HG03354 (cell line): ENCODE measurements around the gene GPR173.

Source experiments
- ATAC-seq: cut with Tn5 transposase; IDR thresholded peaks from one replicate; pipeline ENCODE4 v1.9.1; 2021; ENCODE audit warnings: mild to moderate bottlenecking; ENCODE audit not compliant: unreplicated experiment, poor library complexity, severe bottlenecking

The GPR173 gene

GRCh38 chrX:53065104-53065503, 16.5 kb downstream of the GPR173 start:
- ATAC-seq = no peak

- no peak for ATAC-seq
Observed at GRCh38 chrX:53071064-53071463, 22.5 kb downstream of the GPR173 start.

DNA sequence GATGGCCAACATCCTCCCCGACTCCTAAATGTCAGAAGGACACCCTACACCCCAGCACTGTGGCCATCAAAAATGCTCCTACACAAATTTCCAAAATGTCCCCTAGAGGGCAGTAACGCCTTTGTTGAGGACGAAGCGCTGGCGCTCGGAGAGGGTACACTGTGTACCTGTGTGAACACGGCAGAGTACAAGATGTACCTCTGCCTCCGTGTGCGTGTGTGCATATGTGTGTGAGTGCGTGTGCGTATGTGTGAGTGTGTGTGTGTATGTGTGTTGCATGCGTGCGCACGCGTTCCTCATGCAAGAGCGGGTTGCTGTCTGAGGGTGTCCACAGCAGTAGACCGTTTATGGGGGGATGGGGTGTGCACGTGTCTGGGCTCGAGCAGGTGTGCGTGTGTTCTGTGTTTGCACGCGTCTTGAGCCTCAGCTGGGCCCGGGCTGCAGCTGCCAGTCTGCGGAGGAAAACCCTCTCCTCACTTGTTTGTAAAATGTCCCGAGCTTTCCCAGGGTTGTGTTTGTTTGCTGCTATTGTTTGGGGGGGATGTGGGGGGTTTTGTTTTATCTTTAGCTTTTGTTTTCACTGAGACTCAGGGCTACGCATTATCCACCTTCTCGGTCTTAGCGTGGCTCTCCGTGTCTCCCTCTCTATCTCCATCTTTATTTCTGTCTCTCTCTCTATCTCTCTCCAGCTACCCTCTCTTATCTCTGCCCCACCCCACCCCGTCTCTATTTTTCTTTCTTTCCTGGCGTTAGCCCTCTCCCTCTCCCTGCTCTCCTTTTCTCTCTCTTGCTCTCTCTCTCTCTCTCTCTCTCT, 23.2 kb downstream of the GPR173 start:
- ATAC-seq = peak; percentile 78

DNA sequence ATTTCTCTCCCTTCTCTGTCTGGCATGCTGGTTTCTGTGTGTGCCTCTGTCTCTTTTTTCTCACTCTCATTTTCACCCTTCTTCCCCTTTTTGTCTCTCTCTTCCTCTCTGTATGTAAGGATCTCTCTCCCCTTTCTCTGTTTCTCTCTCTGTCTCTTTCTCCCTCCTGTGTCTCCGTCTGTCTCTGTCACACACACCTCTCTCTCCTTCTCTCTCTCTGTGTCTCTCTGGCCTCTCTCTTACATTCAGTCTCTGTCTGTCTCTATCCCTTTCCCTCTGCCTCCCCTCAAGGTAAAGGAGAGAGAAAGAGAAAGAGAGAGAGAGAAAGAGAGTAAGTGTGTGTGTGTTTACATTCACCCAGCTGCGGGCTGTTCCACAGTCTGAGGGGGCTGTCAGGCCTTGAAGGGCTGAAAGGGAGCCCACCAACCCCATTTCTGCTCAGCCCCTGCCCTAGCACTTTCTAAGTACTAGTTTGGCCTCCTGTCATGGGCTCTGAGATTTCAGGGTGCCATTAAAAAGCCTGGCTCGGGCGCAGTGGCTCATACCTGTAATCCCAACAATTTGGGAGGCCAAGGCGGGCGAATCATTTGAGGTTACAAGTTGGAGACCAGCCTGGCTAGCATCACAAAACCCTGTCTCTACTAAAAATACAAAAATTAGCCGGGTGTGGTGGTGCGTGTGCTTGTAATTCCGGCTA, 24.0 kb downstream of the GPR173 start:
- ATAC-seq = peak; percentile 27

GRCh38 chrX:53073115-53073586, 24.6 kb downstream of the GPR173 start:
- ATAC-seq = no peak

DNA sequence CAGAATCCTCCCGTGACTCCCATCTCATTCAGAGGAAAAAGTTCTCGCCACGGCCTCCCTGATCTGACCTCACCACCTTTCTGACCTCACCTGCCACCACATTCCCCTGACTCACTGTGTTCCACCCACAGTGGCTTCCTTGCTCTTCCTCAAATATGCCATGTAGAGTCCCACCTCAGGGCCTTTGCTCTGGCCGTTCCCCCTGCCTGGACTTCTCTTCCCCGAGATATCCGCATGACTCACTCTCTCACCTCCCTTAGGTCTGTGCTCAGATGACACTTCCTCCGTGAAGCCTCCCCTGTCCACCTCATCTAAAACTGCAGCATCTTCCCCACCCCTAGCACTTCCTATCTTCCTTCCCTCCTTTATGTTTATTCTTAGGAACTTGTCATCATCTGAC, 26.4 kb downstream of the GPR173 start:
- ATAC-seq = no peak

DNA sequence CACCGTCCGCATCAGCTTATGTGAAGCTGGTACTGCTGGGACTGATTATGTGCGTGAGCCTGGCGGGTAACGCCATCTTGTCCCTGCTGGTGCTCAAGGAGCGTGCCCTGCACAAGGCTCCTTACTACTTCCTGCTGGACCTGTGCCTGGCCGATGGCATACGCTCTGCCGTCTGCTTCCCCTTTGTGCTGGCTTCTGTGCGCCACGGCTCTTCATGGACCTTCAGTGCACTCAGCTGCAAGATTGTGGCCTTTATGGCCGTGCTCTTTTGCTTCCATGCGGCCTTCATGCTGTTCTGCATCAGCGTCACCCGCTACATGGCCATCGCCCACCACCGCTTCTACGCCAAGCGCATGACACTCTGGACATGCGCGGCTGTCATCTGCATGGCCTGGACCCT, 28.1 kb downstream of the GPR173 start:
- no peak for ATAC-seq

DNA sequence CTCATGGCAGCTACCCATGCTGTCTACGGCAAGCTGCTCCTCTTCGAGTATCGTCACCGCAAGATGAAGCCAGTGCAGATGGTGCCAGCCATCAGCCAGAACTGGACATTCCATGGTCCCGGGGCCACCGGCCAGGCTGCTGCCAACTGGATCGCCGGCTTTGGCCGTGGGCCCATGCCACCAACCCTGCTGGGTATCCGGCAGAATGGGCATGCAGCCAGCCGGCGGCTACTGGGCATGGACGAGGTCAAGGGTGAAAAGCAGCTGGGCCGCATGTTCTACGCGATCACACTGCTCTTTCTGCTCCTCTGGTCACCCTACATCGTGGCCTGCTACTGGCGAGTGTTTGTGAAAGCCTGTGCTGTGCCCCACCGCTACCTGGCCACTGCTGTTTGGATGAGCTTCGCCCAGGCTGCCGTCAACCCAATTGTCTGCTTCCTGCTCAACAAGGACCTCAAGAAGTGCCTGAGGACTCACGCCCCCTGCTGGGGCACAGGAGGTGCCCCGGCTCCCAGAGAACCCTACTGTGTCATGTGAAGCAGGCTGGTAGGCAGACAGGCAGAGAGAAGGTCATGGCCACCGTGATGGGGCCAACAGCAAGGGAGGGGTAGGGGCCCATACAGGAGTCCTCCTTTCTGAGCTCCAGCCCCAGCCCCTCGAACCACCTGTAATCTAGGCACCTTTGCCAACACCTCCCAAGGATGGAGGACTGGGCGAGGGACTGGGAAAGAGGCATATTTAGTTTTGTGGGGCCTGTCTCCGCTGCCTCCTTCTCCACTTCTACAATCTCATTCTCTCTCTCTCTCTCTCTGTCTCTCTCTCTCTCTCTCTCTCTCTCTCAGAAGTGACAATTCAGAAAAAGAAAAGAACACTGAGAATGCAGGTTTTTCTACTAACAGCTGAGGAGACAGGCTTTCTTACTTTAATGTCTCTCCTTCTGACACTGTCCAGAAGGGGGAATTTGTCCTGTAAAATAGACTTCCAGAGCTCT, 28.9 kb downstream of the GPR173 start:
- no peak for ATAC-seq

- no peak for ATAC-seq
Observed at GRCh38 chrX:53078943-53079342, 30.4 kb downstream of the GPR173 start.

GRCh38 chrX:53080628-53081580, 32.3 kb downstream of the GPR173 start:
- ATAC-seq = no peak

DNA sequence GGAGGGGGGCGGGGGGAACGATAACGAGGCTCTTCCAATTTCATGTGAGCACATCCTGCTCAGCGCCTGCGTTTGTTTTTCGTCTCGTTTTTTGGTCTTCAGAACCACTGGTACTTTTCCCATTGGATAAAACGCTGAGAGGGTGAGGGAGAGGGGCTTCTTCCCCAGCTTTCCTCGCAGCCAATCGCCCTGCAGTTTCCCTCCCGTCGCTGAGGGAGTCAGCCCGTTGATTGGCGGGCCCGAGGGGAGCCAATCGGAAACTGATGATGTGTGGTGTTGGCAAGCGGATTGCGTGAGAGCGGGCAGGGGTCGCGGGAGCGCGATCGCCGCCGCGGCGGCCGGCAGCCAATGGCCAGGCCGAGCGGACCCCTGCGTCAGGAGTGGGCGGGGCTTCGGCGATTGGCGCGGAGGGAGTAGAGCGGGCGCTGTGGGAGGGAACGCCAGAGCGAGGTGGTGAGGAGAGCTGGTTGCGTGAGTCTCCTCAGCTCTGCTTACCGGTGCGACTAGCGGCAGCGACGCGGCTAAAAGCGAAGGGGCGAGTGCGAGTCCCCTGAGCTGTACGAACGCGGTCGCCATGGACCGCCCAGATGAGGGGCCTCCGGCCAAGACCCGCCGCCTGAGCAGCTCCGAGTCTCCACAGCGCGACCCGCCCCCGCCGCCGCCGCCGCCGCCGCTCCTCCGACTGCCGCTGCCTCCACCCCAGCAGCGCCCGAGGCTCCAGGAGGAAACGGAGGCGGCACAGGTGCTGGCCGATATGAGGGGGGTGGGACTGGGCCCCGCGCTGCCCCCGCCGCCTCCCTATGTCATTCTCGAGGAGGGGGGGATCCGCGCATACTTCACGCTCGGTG, 33.6 kb downstream of the GPR173 start, which contains the start of gene TSPYL2:
Gene TSPYL2 (plus strand): TSS at position 443 of the 848 bp plus-strand sequence. CDS start 132 bp downstream, at position 575.
- ATAC-seq = peak; percentile 91

DNA sequence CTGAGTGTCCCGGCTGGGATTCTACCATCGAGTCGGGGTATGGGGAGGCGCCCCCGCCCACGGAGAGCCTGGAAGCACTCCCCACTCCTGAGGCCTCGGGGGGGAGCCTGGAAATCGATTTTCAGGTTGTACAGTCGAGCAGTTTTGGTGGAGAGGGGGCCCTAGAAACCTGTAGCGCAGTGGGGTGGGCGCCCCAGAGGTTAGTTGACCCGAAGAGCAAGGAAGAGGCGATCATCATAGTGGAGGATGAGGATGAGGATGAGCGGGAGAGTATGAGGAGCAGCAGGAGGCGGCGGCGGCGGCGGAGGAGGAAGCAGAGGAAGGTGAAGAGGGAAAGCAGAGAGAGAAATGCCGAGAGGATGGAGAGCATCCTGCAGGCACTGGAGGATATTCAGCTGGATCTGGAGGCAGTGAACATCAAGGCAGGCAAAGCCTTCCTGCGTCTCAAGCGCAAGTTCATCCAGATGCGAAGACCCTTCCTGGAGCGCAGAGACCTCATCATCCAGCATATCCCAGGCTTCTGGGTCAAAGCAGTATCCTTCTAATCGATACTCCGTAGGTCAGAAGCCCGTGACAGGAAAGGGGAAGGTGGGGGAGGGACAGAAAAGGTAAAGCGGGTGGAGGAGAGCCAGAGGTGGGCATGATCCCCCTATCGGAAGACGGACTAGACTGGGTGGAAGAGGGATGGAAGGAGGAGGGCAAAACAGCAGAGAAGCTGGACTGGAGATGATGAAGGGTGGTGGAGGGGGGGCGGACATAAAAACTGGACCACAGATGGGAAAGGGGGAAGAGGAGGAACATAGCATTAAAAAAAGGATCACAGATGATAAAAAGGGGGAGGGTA, 34.4 kb downstream of the GPR173 start:
- ATAC-seq = no peak

DNA sequence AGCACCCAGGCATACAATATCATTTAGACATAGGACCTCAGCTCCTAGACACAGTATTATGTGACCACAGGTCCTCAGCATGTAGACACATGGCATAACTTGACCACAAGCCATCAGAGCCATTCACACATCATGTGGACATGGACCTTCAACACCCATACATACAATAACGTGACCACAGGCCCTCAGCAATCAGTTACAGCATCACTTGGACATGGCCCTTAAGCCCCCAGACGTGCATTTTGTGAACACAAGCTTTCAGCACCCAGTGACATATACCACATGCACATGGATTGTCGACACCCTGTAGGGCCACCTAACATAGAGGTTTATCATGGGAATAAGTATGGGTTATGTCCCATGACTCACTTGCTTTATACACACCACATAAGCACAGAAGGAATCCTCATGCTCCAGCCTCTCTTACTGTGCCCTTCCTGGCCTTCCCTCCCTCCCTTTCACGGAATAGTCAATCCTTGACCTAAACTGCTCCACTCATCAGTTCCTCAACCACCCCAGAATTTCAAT, 35.5 kb downstream of the GPR173 start:
- no peak for ATAC-seq

DNA sequence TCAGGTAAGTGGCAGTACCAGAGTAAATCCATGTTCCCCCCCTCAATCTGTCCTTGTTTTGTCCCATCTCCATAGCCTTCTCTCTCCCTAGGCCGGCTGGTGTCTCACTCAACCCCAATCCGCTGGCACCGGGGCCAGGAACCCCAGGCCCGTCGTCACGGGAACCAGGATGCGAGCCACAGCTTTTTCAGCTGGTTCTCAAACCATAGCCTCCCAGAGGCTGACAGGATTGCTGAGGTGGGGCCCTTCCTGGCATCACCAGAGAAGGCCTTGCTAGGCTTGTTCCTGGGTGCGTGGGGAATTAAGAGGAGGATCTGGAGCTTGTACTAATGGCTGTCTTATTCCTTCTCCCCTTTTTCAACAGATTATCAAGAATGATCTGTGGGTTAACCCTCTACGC, 36.3 kb downstream of the GPR173 start:
- no peak for ATAC-seq

DNA sequence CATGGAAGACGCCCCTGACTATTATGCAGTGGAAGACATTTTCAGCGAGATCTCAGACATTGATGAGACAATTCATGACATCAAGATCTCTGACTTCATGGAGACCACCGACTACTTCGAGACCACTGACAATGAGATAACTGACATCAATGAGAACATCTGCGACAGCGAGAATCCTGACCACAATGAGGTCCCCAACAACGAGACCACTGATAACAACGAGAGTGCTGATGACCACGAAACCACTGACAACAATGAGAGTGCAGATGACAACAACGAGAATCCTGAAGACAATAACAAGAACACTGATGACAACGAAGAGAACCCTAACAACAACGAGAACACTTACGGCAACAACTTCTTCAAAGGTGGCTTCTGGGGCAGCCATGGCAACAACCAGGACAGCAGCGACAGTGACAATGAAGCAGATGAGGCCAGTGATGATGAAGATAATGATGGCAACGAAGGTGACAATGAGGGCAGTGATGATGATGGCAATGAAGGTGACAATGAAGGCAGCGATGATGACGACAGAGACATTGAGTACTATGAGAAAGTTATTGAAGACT, 37.2 kb downstream of the GPR173 start:
- ATAC-seq = no peak

- ATAC-seq = no peak
Observed at GRCh38 chrX:53086464-53086863, 37.9 kb downstream of the GPR173 start.
